ENCODE measurements around the gene STAC2.

GRCh38 chr17:39243155-39243554 lies 17.4 kb upstream of the STAC2 start:
- TF ChIP-seq CTCF (IDR thresholded peaks at IDR 0.05) (no peak), SIN3A (IDR thresholded peaks at IDR 0.05; ENCODE audit: borderline replicate concordance, insufficient read depth, low read depth, low read length) (no peak)
- TF ChIP-seq, protein P1, sequence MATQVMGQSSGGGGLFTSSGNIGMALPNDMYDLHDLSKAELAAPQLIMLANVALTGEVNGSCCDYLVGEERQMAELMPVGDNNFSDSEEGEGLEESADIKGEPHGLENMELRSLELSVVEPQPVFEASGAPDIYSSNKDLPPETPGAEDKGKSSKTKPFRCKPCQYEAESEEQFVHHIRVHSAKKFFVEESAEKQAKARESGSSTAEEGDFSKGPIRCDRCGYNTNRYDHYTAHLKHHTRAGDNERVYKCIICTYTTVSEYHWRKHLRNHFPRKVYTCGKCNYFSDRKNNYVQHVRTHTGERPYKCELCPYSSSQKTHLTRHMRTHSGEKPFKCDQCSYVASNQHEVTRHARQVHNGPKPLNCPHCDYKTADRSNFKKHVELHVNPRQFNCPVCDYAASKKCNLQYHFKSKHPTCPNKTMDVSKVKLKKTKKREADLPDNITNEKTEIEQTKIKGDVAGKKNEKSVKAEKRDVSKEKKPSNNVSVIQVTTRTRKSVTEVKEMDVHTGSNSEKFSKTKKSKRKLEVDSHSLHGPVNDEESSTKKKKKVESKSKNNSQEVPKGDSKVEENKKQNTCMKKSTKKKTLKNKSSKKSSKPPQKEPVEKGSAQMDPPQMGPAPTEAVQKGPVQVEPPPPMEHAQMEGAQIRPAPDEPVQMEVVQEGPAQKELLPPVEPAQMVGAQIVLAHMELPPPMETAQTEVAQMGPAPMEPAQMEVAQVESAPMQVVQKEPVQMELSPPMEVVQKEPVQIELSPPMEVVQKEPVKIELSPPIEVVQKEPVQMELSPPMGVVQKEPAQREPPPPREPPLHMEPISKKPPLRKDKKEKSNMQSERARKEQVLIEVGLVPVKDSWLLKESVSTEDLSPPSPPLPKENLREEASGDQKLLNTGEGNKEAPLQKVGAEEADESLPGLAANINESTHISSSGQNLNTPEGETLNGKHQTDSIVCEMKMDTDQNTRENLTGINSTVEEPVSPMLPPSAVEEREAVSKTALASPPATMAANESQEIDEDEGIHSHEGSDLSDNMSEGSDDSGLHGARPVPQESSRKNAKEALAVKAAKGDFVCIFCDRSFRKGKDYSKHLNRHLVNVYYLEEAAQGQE (IDR thresholded peaks at IDR 0.05; ENCODE audit: insufficient read depth in 1 of 2, low read depth in 2 of 2, low read length in 1 of 2): no peak
